Activated CD8-positive, alpha-beta memory T cell treated with anti-CD3 and anti-CD28 coated beads, Interleukin-2, amount 50 U/mL, for 24 hours (primary cell): ENCODE results near the gene MEAK7.

Experiments used
- DNase-seq: peaks from one replicate; pipeline ENCODE4 v3.0.0-alpha.2; 2020; ENCODE audit errors: extremely low read depth

The MEAK7 gene

GRCh38 chr16:84513123-84513522 lies 8.7 kb upstream of the MEAK7 start:
- DNase-seq: no peak

DNA sequence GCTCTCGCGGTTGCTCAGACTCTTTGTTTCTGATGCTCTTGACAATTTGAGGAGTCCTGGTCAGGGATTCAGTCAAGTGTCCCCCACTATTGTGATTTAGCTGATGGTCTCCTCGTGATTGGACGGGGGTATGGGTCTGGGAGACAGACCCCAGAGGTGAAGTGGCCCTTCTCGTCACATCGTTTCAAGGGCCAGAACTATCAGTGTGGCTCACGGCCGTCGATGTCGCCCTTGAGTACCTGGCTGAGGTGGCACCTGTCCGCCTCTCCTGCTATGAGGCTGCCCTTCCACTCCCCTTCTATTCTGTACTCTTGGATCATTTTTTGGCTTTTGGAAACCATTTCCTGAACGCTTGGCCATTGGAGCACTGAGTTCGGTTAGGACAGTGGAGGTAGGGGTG lies 7.4 kb upstream of the MEAK7 start:
- no peak for DNase-seq

DNA sequence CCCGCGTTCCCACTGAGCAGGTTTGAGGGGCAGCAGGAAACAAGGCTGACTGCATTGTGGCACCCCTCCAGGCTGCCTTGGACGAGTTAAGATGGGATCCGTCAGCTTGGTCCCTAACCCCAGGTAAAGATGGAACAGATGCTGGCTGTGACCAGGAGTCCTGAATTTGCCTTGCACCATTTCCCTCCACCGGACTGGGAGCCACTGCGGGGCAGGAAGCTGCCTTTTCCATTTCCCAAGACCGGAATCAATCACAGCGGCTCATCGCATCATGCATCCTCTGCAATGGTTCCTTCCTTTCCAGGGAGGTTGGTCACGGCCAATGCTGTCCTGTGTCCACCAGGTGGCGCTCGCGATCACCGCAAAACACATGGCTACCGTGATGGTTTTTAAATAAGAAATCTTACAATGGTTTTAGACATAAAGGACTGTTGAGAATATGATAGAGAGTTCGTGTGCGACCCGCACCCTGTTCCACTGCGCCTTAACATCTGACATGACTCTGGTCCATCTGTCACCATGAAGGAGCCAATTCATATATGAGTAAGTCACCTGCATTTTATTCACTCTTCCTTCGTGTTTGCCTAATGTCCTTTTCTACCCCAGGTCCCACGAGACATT lies 6.8 kb upstream of the MEAK7 start:
- no peak for DNase-seq

DNA sequence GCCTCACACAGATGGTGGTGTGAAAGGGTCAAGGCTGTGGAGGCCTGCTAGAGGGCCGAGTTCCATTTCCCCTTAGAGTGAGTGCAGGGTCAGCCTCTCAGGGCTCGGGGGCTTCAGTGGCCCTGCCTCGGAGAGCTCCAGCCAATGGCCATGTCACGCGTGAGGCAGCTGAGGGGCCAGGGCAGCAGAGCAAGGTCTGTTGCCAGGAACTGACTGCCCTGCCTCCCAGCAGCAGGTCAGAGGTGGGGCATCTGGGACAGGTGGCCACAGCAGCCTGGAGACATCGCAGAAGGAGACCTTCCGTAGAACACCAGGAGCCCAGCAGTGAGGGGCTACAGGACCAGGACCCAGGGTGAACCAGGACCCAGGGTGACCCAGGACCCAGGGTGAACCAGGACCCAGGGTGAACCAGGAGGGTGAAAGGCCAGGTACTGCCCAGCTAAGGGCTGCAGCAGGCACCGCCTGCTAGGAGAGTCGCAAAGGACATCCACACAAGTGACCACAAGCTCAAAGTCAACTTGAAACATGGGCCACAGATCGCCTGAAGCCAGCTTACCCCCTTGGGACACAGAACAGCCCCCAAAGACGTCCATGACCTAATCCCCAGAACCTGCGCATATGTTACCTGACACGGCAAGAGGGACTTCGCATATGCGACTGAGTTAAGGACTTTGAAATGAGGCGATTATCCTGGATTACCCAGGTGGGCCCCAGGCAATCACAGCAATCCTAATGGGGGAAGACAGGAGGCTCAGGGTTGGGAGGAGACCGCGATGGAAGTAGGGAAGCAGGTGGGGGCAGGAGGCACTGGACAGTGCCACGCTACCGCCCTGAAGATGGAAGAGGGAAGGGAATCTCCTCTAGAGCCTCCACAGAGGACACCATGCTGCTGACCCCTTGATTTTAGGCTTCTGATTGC lies 4.8 kb upstream of the MEAK7 start:
- no peak for DNase-seq

- DNase-seq: no peak
Observed at GRCh38 chr16:84508502-84508901, 4.0 kb upstream of the MEAK7 start.

DNA sequence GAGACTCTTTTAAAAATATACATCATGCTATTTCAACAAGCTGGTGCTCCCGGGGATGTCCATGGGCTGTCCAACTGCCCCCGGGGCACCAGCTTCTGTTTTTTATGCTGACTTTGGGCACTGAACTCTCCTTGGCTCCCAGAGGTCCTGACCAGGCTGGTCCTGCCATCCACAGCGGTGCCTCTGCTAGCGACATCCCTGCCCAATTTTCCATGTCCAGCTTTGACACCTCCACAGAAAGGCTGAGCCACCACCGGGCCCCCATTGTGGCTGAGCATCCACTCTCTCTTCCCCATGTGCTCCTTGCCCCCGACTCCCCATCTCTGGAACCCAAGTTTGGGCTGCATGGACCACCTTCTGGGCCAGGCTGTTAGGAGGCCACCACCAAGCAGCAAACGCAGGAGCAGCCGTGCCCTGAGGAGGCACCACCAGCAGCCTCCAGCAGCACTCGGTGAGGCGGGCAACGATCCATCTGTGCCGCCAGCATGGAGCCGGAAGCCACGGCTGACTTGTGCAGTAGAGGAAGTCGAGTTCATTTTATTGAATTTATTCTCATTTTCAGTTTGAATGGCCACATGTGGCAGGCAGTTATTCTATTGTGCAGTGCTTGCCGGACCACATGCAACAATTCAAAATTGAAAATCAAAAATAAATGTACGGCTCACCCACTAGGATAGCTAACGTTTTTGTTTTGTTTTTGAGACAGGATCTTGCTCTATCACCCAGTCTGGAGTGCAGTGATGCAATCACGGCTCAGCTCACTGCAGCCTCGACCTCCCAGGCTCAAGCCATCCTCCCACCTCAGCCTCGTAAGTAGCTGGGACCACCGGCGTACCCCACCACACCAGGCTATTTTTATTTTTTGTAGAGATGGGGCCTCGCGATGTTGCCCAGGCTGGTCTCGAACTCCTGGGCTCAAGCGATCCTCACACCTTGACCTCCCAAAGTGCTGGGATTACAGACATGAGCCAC lies 2.8 kb upstream of the MEAK7 start:
- DNase-seq: no peak

DNA sequence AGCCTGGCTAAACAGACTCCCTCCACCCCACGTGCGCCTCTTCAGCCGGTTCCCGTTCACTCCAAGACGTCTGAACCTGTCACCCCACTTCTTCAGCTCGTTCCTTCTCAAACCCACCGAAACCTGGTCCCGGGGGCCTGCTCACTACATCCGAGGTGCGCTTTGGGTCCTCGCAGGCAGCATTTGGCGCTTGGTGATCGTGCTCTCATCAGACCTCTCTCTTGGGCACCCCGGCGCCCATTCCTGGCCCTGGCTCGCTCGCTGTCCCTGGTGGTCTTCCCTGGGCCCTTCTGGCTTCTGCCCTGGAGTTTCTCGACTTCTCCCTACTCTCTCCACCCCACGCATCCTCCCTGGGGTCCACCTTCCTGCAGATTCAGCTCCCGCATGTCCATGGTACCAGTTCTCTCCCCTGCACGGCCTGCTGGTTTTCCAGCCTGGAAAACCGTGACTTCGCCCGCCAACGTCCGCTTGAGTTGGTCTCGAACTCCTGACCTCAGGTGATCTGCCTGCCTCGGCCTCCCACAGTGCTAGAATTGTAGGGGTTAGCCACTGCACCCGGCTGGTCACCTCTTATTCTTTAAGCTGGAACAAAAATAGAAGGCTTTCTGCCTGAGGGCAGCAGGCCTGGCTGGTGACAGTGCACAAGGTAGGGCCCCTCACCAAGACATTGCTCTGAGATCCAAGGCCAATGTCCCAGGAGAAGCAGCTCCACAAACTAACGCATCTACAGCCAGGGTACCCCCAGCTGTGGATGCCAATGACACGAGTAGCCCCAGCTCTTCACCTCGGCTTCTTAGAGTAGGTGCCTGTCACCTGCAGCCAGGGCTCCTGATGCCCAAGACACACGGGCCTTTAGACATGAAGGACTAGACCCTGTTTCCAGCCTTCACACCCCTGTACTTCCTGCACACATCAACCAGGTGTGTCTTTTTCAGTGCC lies 1.1 kb upstream of the MEAK7 start:
- DNase-seq: no peak

DNA sequence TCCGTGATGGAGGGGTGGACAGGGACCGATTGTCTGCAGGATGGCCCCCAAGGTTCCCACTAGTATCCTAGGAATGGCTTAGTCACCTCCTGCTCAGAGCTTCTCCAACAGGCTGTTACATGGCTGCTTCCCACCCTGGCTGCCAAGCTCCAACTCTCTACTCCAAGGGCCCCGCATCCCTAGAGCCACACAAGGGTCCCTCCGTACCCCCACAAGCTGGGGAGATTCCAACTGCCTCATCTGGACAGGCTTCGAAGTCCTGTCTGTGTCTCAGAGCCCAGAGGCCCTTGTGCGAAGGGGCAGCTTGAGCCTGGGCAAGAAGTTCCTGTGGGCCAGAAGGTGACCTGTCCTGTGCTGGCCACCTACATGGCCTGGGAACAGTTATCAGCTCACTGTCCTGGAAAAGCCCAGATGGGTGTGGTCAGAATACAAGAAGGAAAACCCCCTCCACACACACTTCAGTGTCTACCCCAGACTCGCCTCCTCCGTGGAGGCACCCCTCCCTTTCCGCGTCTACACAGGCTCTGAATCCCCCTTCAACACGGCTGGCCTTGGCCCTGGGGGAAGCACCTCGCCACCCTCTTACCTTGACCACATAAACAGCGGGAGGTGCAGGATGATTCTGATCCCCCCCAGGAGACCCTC lies 586 bp downstream of the MEAK7 start:
- DNase-seq: no peak

- DNase-seq: no peak
Observed at GRCh38 chr16:84502581-84502980, 1.9 kb downstream of the MEAK7 start.

- no peak for DNase-seq
Observed at GRCh38 chr16:84502075-84502474, 2.4 kb downstream of the MEAK7 start.

DNA sequence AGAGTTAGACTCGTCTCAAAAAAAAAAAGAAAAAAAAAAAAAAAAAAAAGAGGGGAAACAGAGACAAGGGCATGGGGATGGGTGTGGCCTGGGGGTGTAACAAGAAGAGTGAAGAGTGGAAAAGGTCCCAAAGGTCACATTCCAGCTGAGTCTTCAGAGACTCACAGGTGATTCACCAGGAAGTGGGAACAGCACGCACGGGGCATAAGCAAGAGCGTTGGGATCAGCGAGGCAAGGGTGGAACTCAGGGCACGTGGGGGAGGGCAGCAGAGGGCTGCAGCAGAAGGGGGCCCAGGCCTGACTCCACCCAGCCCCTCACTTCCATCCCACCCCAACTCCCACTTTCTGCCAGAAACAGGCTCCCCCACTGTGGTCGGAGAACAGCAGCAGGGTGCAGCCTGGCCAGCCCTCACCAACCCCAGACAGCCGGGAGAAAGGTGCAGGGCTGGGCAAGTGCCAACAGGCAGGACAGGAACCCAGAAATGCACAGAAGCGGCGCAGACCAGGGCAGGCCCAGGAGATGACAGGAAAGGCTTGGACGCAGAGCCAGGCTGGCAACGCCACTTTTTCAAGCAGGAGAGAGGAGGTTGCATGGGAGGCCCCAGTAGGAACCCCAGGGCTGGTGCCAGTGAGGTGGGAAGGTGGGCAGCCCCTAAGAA lies 3.3 kb downstream of the MEAK7 start:
- DNase-seq: no peak

- DNase-seq: no peak
Observed at GRCh38 chr16:84500531-84500930, 3.9 kb downstream of the MEAK7 start.

- DNase-seq: no peak
Observed at GRCh38 chr16:84499638-84500037, 4.8 kb downstream of the MEAK7 start.

DNA sequence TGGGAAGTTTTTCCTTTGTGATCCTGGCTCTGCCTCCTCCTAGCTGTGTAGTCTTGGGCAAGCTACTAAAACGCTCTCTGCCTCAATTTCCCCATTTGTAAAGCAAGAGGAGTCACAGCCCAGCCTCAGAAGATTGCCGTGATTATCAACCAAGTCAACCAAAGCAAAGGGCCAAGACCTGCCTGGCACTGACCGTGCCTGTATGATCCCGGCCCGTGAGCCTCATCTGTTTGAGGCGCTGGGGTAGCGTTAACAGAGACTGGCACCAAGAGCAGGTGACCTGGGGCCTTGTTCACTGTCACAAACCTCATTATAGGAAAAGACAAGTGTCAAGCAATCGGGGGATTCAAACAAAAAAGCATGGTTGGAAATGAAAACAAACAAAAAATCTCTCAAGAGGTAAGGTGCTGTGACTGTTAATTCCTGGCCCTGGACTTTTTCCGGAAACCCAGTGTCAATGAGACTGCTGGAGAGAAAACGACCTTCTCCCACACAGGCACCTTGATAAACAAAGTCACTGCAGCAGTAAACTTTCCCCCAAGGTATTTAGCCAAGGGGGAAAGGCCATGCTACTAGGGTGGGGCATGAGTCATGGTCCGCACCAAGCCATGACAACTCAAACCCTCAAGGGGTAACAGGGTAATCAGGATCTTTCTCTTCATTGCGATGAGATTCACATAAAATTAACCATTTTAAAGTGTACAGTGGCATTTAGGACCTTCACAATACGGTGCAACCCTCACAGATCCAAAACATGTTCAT lies 5.4 kb downstream of the MEAK7 start:
- no peak for DNase-seq

DNA sequence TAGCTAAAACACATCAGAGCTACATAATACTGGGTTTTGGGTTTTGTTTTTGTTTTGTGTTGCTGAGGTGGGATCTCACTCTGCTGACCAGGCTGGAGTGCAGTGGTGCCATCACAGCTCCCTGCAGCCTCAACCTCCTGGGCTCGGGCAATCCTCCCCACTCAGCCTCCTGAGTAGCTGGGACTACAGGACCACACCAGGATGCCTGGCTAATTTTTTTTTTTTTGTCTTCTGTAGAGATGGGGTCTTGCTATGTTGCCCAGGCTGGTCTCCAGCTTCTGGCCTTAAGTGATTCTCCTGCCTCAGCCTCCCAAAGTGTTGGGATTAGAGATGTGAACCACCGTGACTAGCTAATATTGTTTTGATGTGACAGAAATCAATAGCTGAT lies 6.2 kb downstream of the MEAK7 start:
- no peak for DNase-seq

DNA sequence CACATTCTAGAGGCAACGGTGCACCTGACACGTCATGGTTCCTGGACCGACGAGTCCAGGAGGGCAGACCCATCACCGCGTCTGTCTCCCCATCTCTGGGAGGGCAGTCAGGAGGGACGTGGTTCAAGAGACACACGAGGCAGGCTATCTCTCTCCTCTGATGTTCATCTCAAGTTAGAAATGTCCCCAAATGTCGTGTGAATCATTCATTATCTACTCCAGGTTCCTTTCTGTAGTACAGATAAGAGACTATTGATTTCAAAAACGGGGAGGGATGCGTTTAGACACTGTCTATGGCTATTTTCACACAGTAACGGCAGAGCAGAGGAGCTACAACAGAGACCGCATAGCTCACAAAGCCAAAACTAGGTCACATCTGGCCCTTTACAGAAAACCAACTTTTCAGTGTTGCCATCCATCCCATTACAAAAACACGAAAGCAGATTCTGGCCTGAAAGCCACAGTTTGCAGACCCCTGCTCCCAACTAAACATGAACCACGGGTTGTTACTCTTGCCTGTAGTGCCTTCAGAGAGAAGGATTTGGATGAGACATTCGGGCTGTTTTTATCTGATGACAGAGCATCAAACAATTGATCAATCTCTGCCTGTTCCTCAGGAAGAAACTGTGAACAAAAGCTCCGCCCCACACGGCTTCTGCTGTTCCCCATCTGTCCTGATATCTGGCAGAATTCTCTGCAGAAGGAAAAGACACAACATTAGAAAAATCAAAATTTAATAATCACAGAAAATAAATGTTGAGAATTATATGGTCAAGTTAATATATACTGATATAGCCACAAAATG lies 6.8 kb downstream of the MEAK7 start:
- DNase-seq: no peak

DNA sequence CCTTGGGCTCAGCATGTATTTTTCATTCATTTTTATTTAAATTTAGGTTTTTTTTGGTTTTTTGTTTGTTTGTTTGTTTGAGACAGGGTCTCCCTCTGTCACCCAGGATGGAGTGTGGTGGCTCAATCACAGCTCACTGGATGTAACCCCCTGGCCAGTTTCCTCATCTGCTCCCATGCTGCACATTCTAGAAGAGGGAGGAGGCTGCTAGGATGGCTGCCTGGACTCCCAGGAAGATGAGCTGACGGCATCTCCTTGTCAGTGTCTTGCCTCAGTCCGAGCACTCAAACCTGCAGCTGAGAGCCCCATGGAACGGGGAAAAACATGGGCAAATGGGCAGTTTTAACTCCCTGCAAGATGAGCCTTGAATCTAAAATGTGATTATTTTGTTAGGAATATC lies 7.5 kb downstream of the MEAK7 start:
- no peak for DNase-seq

DNA sequence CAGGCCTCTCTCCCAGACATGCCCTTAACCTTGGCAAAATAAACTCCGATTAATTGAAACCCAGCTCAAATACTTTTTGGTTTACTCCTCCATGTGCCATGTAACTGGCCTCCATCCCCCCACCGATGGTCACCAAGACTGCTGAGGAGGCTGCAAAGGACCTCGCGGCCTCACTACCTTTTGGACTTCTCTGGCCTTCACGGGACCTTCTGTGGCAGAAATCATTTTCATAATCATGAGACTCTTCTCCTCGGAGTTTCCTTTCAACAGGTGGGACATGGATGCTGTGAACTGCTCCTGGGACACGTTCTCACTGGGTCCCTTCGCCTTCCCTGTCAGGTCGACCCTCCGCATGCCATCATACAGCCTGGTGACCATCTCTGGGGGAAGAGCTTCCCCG lies 9.0 kb downstream of the MEAK7 start:
- no peak for DNase-seq
